Upper lobe of left lung (tissue), 4 donors: Measurements from ENCODE around the gene ATP2B2.

ENCODE experiments used
- CTCF ChIP-seq, 6 experiments: fragments of 450-650 bp in 4 of 6; fragments of 200-600 bp in 2 of 6; sonication (generic) in 2 of 6; IDR thresholded peaks; one replicate each; pipeline ENCODE4 v1.5.1; 2016 to 2019; ENCODE audit warnings: antibody characterized with exemption in 6 of 6
- POLR2A ChIP-seq, 4 donors: fragments of 450-650 bp; IDR thresholded peaks; one replicate each; pipeline ENCODE4 v1.5.1; 2016 to 2017; ENCODE audit warnings: antibody characterized with exemption in 4 of 4, mild to moderate bottlenecking in 2 of 4
- POLR2AphosphoS5 ChIP-seq, 2 donors: sonication (generic); formaldehyde crosslinking; IDR thresholded peaks; one replicate each; pipeline ENCODE4 v1.5.1; 2017; ENCODE audit warnings: antibody characterized with exemption in 2 of 2

- TF ChIP-seq CTCF (IDR thresholded peaks at IDR 0.05) (no peak), POLR2AphosphoS5 (IDR thresholded peaks at IDR 0.05) (no peak), POLR2A (IDR thresholded peaks at IDR 0.05) (no peak)
Measured at GRCh38 chr3:10411598-10412332, 93.6 kb downstream of the ATP2B2 start.
